GM21360 (cell line): Measurements from ENCODE around the gene ANXA6.
A peak's percentile ranks its signal among the peaks of the same experiment; 100 is the strongest.

Source experiments
- ATAC-seq: cut with Tn5 transposase; IDR thresholded peaks from one replicate; pipeline ENCODE4 v1.9.1; 2021; ENCODE audit warnings: mild to moderate bottlenecking, moderate library complexity; ENCODE audit not compliant: unreplicated experiment

The ANXA6 gene

DNA sequence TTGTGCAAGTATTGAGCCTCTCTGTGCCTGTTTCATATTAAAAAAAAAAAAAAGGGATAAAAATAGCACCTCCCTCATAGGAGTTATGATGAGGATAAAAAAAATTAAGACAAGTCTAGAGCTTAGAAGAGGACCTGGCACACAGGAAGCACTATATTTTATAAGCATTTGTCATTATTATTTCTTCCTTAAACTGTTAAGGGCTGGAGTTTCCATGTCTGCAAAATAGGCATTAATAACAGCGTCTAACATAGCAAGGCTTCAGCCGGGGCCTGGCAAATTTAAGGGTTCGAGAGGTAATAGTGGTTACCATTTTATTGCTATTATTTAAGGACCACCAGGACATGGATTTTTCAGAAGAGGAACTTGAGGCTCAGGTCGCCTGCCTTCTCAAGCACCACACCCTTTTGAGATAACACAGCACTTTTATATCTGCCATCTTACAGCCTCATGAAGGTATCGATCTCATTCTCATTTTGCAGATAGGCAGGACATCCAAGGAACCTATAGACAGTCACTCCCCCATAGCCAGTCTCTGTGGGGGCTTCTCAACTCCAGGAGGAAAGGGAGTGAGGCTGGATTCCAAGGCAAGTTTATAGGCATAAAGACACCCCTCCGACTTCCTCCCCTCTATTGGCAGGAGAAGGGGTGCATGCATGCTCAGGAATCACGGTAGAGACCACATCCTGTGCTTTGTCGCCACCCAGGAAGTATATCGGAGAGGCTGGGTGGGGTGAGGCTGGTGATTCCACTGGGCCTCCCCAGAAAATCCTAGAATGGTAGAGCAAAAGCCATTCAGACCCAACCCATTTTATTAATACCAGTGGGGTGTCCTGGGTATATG is 2.4 kb downstream of the ANXA6 start:
- no peak for ATAC-seq

DNA sequence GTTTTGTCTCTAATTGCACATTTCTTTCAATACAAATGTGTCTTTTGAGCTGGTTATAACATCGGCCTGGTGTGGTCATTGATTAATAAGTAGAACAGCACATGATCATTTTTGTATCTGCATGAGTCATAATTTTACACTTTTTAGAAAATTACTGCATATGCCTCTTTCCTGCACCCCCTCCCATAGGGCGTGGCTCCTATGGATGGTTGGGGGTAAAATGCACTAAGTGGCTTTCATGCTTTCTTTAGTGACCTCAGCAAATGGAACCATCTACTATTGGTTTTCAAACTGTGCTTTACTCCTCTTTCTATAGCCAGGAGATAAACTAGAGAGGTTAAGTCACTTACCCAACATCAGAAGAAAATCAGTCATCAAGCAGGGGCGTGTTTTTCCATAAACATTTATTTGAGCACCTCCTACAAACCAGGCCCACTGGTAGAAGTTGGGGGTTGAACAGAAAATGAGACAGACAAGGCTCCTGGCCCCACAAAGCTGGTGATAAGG is 3.8 kb downstream of the ANXA6 start:
- no peak for ATAC-seq

DNA sequence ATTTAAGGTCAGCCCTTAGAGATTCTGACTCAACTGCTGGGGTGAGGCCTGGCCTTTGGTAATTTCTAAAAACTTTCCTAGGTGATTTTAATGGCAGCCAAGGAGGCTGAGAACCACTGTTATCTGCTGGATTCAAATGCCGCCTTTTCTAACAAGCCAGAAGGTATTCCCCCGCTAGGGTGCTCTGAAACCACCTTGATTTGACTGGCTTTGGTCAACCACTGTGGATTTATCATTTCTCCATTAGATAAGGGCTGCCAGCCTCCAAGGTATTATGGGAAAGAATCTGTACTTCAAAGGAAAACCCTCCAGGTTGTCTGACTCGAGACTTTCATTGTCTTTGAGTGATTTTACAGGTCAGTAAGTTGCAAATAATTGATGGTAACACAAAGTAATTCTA is 4.3 kb downstream of the ANXA6 start:
- ATAC-seq: no peak

DNA sequence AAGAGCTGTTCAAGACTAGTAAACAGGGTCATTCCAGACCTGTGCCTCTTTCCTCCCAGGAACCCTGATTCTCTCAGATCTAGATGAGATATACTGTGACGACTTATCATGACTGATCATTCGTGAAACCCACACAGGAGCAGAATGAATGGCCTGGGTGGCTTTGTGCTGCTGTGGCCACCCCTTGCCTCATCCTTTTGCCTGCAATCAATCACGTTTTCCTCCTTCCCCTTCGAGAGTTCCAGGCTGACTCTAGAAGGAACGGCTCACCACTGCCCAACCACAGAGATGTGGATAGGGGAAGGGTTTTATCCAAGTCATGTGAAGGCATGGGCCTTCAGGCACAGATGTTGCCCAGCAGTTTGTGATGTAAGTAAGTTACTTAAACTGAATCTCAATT is 5.8 kb downstream of the ANXA6 start:
- no peak for ATAC-seq

DNA sequence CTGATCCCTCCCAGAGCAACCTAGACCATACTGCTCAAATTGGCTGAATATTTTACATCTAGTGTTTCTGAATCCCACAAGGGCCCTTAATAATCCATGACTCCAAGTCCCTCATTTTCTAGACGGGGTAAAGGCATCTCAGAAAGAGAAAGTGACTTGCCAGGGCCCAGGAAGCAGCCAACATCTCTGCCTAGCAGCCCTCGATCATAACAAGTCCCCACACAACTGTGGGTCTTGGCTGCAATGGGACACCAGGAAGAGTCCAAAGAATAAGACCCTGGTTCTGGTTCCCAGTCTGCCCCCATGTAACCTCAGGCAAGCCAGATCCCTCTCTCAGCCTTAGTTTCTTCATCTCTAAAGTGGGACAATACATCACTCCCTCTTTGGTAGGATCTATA is 6.3 kb downstream of the ANXA6 start:
- no peak for ATAC-seq

DNA sequence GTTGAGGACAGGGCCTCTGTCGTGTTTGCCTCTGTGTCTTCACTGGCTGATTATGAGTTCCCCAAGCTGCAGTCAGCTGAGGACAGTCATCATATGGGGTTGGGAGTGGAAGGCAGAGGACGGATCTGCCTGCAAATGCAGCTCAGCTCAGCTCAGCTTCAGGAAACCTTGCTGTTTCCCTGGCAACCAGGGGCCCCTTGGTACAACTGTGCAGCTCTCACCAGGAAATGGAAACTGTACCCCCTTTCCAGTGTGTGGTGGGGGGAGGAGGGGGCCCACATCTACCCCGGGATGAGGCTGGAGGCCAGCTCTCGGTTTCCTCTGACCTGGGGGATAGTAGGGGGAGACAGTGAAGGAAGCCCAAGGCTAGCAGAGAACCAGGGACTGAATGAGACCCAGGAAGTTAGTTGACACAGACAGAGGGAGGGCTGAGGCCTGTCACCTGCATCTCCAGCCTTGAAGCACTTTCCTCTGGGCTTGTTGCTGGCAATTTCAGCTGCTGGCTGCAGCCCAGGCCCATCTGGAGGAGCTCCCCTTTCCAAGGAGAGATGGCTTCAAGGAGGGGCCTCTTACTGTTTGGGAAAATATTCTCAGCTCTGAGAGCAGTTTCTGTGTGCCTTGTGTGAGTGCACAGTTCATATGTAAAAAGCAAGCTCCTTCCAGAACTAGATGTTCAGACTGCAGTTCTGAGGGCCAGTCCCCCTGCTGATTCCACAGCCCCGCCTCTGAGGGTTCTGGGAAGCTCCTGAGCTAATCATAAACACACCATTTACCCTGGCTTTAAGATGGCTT is 6.9 kb downstream of the ANXA6 start:
- ATAC-seq: peak; percentile 37

DNA sequence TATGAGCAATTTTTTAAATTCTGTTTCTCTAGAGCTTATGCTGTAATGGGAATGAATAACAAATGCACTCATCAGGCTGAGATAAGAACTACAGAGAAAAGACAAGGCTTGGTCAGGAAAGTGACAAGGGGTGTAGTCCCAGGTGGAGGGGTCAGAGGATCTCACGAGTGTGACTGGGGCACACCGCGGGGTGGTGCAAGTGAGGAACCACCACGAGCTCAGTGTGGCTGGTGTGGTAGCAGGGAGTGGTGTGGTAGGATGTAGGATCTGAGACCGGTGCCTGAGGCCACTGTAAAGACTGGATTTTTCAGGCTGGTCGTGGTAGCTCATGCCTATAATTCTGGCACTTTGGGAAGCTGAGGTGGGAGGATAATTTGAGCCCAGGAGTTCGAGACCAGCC is 9.0 kb downstream of the ANXA6 start:
- no peak for ATAC-seq

DNA sequence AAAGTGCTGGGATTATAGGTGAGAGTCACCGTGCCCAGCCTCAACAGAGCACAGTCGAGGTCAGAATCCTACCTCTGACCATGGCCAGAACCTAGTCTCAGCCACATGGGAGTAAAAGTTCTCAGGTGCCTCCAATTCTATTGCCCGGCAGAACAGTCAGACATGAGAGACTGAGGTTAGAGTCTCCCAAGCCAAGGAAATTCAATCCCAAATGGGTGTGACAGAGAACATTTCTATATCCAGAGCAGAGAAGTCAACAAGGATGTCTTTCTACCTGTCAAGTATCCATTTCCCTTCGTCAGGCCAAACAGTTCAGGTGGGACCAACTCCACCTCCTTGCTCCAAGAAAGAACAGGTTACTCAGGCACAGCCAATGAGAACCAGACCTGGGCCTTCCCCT is 10.5 kb downstream of the ANXA6 start:
- ATAC-seq: no peak

DNA sequence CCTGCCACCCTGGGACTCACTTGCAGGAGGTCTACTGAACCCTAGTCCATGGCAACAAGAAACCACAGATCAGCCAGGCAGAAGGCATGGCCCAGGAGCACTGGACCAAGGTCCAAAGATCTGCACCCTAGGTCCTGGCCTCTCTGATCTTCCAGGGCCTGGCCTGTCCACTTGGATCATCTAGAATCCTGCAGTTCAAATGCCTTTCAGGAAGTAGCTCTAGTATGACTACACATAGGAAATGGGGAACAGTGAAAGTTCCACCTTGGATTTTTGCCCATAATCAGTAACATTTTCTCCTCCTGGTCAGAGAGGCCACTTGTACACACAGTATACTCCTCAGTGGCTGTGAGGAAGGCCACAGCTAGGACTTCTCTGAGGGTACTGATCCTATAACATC is 11.5 kb downstream of the ANXA6 start:
- no peak for ATAC-seq

DNA sequence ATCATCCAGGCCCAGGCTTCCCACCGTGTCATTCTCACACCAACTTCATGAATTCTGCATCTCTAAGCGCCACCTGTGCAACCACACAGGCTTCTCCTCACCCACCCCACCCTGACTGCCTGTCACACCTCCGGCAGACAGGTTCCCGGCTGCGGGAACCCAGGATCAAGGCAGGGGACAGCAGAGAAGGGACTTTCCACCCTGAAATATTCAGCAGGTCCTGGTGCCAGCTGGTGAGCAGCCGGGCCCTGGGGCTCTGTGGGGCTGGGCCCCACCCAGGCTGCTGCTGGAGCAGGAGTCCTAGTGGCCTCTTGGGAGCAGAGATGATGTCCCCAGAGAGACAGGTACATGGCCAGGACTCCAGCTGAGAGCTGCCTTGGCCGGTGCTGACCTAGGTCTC is 12.7 kb downstream of the ANXA6 start:
- no peak for ATAC-seq

DNA sequence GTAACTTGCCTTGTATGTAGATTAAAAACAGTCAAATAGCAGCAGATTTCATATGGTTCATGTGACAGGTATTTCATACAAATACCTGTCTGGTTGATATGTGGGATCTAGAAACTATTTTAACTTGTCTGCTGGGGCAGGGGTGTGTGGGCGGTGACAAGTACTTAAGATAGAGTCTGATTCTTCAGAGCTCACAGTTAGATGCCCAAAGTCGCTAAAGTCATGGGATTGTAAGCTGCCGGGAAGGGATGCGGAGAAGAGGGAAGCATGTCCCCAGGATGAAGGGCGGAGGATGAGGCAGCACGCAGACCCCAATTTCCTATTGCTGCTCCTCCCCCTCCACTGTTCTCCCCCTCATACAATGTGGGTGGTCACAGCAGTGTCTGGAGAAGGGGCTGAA is 13.3 kb downstream of the ANXA6 start:
- no peak for ATAC-seq

DNA sequence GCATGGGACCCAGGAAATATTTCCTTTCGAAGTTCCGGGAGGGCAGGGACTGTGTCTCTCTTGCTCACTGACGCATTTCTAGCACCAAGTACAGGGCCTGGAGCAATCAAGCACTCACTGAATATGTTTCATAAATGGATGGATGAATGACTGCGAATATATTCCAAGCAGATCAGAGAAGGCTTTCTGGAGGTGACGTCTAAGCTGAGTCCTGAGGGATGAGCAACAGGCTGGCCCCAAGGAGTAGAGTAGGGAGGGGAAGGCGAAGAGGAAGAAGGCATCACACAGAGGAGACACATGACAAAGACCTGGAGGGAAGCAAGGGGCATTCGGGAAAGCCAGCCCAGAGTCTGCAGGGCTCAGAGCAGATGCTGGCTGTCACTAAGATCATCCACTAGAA is 13.9 kb downstream of the ANXA6 start:
- no peak for ATAC-seq

DNA sequence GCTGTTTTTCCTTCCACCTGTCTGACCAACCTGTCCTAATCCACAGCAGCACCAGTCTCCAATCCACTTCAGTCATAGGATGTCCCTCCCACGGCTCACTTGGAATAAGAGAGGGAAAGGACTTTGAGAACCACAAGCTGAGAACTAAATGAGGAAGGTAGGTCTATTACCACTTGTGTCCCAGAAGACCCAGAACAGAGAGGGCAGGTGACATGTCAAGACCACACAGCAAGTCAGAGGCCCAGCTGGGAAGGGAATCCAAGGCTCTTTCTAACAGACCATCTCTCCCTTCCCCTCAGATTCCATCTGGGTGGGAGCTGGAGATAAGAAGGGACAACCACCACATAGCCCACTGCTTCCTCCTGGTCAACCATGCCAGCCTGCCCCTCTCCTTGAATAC is 14.6 kb downstream of the ANXA6 start:
- ATAC-seq: no peak

DNA sequence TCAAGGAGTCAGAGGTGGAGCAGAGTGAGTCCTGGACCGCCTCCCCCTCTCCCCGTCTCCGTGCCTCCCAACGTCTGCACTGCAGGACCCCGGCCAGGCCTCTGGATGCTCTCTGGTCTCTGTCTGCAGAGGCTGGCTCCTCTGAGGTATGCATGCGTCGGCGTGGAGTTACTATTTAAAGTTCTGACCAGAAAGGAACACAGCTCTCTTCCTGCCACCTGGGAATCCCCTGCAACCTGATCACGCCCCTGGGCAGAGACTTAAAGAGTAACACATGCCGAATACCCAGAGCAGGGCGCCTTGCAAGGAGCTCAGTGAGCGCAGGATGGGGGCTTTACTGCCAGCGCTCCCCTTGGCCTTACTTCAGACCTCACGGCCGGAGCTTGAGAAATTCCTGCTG is 16.0 kb downstream of the ANXA6 start:
- peak; percentile 79 for ATAC-seq

DNA sequence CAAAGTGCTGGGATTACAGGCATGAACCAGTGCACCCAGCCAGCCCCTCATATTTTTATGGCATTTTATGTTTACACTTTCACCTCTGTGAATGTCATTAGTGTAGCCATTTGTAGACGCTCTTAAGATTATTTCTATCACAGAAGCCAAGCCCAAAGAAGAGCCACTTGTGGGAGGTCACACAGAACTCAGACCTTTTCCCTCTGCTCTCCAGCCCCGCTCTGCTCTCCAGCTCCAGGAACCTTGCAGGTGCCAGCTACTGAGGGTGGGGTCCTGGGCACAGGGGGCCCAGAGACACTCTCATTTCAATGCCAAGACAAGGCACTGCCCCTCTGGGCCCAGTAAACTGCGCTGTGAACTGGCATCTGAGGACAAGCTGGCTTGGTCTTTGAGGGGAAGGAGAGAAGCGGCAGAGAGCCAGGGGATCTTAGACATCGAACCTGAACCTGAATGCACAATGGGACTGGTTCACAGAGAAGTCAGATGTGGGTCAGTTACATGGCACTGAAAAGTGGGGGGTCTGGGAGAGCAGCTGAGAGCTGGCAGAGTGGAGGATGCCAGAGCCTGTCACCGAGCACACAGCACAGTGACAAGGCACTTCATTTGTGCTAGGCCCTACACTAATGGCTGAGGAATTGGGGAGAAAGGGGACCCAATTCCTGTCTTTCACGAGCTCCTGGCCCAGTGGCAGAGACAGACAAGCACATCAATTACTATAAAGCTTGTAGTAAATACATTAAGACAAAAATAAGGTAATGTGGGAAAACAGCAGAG is 16.7 kb downstream of the ANXA6 start:
- no peak for ATAC-seq

DNA sequence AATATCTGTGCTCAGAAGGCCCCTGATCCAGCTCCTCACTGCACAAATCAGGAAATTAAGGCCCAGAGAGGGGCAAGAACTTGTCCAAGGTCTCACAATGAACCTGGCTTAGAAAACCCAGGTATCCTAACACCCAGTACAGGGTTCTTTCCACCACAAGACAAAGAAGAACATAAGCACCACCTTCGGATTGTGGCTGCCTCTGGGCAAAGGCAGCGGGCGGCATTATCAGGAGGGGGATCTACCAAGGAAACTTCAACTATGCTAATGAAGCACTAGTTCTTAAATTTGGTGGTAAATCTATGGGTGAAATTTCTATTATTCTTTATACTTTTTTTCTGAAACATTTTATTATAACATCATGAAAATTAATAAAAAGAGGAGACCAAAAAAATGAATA is 17.9 kb downstream of the ANXA6 start:
- no peak for ATAC-seq

DNA sequence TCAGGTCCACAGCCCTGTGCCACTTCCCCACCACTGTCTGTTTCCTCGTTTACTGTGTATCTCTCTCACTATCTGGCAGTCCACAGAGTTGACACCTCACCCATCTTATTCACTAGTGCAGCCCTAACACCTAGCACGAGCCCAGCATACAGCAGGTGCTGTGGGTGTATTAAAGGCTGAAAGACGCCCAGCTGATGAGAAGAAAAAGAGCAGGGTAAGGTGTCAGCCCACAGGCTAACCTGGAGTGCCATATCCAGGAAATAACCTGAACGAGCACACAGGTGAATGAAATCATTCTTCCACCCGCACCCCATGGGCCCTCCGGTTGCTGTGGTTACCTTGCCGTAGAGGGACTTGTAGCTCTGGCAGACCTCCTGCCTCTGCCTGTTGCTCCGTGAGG is 18.6 kb downstream of the ANXA6 start:
- no peak for ATAC-seq

DNA sequence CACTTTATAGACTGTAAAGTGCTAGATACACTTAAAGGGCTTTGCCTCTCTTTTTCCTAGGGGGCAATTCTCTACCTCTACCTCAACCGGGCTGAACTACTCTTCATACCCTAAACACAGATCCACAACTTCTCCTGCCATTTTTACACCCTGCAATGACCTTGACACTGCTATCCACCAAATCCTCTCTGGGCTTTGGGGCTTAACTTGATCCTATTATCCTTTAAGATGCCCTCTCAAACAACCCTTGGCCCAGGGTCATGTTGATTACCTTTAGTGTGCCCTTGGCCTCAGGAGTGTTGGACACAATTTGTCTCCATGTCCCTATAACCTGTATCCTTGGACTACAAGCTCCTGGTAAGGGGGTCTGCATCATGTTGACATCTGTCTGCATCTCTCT is 19.5 kb downstream of the ANXA6 start:
- no peak for ATAC-seq

DNA sequence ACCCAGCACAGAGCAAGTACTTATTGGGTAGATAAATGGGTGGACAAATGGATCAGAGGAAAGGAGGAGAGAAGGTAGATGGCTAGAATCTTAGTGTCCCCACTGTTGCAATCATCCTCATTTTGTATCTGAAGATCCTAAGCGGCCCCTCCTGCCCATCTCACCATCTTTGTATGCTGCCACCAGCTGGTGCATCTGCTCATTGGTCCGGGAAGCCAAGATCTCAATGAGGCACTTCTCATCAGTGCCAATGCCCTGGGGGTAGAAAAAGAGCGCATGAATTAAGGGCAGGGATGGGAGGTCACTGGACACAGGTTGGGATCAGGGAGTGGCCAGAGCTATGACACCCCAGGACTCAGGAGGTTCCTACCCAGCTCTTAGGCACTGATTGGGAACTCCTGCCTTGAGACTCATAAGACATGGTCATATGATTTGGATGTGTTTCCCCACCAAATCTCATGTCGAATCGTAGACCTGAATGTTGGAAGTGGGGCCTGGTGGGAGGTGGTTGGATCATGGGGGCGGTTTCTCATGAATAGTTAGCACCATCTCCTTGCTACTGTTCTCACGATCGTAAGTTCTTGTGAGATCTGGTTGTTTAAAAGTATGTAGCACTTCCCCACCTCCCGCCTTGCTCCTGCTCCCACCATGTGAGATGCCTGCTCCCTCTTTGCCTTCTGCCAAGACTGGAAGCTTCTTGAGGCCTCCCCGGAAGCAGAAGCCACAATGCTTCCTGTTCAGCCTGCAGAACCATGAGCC is 20.3 kb downstream of the ANXA6 start:
- no peak for ATAC-seq

DNA sequence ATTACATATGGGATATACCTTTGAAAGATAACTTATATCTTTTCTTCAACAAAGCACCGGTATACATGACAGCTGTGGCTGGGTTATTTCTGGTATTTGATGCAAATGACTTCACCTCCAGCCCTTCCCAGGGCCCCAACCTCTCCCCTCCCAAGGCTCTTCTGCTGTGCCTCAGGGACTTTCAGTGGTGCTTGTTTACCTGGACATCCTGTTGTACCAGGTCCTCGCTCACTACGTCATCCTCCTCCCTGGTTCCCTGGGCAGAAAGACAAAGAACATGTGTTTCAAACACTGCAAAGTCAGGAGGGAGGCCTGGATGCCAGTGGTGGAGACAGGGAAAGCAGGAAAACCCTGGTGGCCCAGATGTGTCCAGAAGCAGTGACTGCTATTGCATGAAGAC is 23.4 kb downstream of the ANXA6 start:
- peak; percentile 55 for ATAC-seq

DNA sequence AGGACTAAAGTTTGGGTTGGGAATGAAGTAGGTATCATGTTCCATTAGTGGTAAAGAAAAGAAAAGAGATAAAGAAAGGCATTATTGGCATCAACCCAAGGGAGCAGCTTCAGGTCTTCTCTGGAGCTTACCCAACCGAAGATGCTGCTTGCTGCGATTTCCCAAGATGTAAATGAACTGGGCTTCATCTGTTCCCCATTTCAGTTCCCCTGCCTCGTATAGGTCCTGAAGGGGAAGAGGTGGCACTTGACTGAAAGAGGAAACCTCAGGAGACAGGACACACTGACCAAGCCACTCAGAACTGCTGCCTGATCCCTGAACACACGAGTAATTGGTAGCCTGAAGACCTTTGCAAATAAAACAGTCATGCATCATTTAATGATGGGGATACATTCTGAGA is 24.6 kb downstream of the ANXA6 start:
- ATAC-seq: no peak
